Activated gamma-delta T cell treated with Interleukin-2 at 50 U/mL for 16 hours (primary cell): Measurements from ENCODE around the gene ATXN10.
"Not testable (repeated sequence)": the region's sequence is repeated elsewhere in the genome, so short reads cannot be mapped to it uniquely, and the experiment has no call there.

ENCODE experiments used
- DNase-seq: peaks from one replicate; pipeline ENCODE4 v3.0.0-alpha.2; 2020

Gene ATXN10

GRCh38 chr22:45793892-45794291, 122.3 kb downstream of the ATXN10 start:
- no peak for DNase-seq

- not testable (repeated sequence) for DNase-seq
Measured at GRCh38 chr22:45796009-45796408, 124.4 kb downstream of the ATXN10 start.

- DNase-seq, result no peak
Measured at GRCh38 chr22:45799291-45799690, 127.7 kb downstream of the ATXN10 start.

GRCh38 chr22:45802054-45802453, 130.4 kb downstream of the ATXN10 start:
- DNase-seq, result no peak

GRCh38 chr22:45804319-45804985, 132.8 kb downstream of the ATXN10 start:
- no peak for DNase-seq

- DNase-seq, result no peak
Measured at GRCh38 chr22:45804986-45805325, 133.3 kb downstream of the ATXN10 start.

- no peak for DNase-seq
Measured at GRCh38 chr22:45805413-45805812, 133.8 kb downstream of the ATXN10 start.

- no peak for DNase-seq
Measured at GRCh38 chr22:45807156-45807915, 135.7 kb downstream of the ATXN10 start.

- no peak for DNase-seq
Measured at GRCh38 chr22:45812910-45813309, 141.3 kb downstream of the ATXN10 start.

GRCh38 chr22:45814198-45814597, 142.6 kb downstream of the ATXN10 start:
- no peak for DNase-seq

- no peak for DNase-seq
Measured at GRCh38 chr22:45816776-45817175, 145.1 kb downstream of the ATXN10 start.

GRCh38 chr22:45817745-45818423, 146.2 kb downstream of the ATXN10 start:
- DNase-seq, result no peak

GRCh38 chr22:45818424-45819085, 146.9 kb downstream of the ATXN10 start:
- no peak for DNase-seq

GRCh38 chr22:45819305-45819704, 147.7 kb downstream of the ATXN10 start:
- no peak for DNase-seq

- DNase-seq, result no peak
Measured at GRCh38 chr22:45823336-45823735, 151.7 kb downstream of the ATXN10 start.

- no peak for DNase-seq
Measured at GRCh38 chr22:45826520-45826919, 154.9 kb downstream of the ATXN10 start.

- DNase-seq, result no peak
Measured at GRCh38 chr22:45828841-45829240, 157.2 kb downstream of the ATXN10 start.

GRCh38 chr22:45830531-45831245, 159.1 kb downstream of the ATXN10 start:
- DNase-seq, result no peak

- no peak for DNase-seq
Measured at GRCh38 chr22:45831394-45831793, 159.8 kb downstream of the ATXN10 start.

GRCh38 chr22:45832180-45832579, 160.5 kb downstream of the ATXN10 start:
- DNase-seq, result no peak

- DNase-seq, result no peak
Measured at GRCh38 chr22:45832959-45833580, 161.4 kb downstream of the ATXN10 start.

GRCh38 chr22:45833613-45834012, 162.0 kb downstream of the ATXN10 start:
- no peak for DNase-seq
